Mammary epithelial cell (primary cell): ENCODE data around the gene RIC8B.

Experiments used
- CTCF ChIP-seq, 2 donors: IDR thresholded peaks in 1 of 2; conservative IDR thresholded peaks in 1 of 2; 2 replicates each; pipeline ENCODE4 v1.5.1; 2011 to 2012; ENCODE audit warnings: inconsistent platforms in 2 of 2, low read length in 2 of 2, mild to moderate bottlenecking in 2 of 2, control low read depth in 1 of 2, low read depth in 1 of 2; ENCODE audit not compliant: insufficient read depth in 1 of 2; ENCODE audit errors: extremely low read depth in 1 of 2
- EZH2 ChIP-seq: IDR thresholded peaks from 2 replicates; pipeline ENCODE4 v1.6.1; 2012; ENCODE audit warnings: low read length, inconsistent platforms, borderline replicate concordance

- TF ChIP-seq CTCF (conservative IDR thresholded peaks at IDR 0.05 in 1 of 2, IDR thresholded peaks at IDR 0.05 in 1 of 2; ENCODE audit: extremely low read depth in 1 of 2, insufficient read depth in 1 of 2, low read depth in 1 of 2, low read length in 2 of 2) (no peak), EZH2 (no peak)
Observed at GRCh38 chr12:106854723-106855122, 80.2 kb downstream of the RIC8B start.
